Osteoblast (primary cell): ENCODE measurements around the gene SPATS2L. TPM values are rescaled to one million over a fixed set of nuclear protein-coding genes. Genes with fewer than 3 reads are reported as not detected.

Experiments used
- DNase-seq: peaks from one replicate; pipeline ENCODE4 v3.0.0; 2011; ENCODE audit warnings: low spot score, mixed read lengths; ENCODE audit not compliant: insufficient read length; ENCODE audit errors: missing footprints
- H2AFZ ChIP-seq: 2 replicates; pipeline ENCODE4 v1.6.0; 2011; ENCODE audit warnings: mild to moderate bottlenecking, low read length
- H3K27ac ChIP-seq: 2 replicates; pipeline ENCODE4 v1.5.1; 2011; ENCODE audit warnings: mild to moderate bottlenecking, low read depth, low read length, moderate library complexity
- H3K27me3 ChIP-seq: 2 replicates; pipeline ENCODE4 v1.6.0; 2012; ENCODE audit warnings: mild to moderate bottlenecking, control low read depth, inconsistent platforms, low read length, moderate library complexity; ENCODE audit not compliant: insufficient read depth
- H3K36me3 ChIP-seq: 2 replicates; pipeline ENCODE4 v1.5.1; 2011; ENCODE audit warnings: mild to moderate bottlenecking, low read length, control low read depth, moderate library complexity; ENCODE audit not compliant: insufficient read depth
- H3K4me1 ChIP-seq: 2 replicates; pipeline ENCODE4 v1.5.1; 2011; ENCODE audit warnings: mild to moderate bottlenecking, low read length, control low read depth, moderate library complexity; ENCODE audit not compliant: insufficient read depth
- H3K4me2 ChIP-seq: 2 replicates; pipeline ENCODE4 v1.6.0; 2011; ENCODE audit warnings: mild to moderate bottlenecking, low read length; ENCODE audit not compliant: insufficient read depth
- H3K4me3 ChIP-seq: fragments of 200-600 bp; sonication (generic); 3 replicates; pipeline ENCODE4 v1.5.1; 2012; ENCODE audit warnings: mild to moderate bottlenecking, low read length, inconsistent platforms; ENCODE audit not compliant: insufficient read depth
- H3K79me2 ChIP-seq: 2 replicates; pipeline ENCODE4 v1.6.0; 2012; ENCODE audit warnings: mild to moderate bottlenecking, low read length, control low read depth, inconsistent platforms; ENCODE audit not compliant: insufficient read depth
- H3K9me3 ChIP-seq: 2 replicates; pipeline ENCODE4 v1.5.1; 2011; ENCODE audit warnings: low read depth, low read length, control low read depth
- H4K20me1 ChIP-seq: 2 replicates; pipeline ENCODE4 v1.6.0; 2012; ENCODE audit warnings: mild to moderate bottlenecking, low read length, control low read depth; ENCODE audit not compliant: insufficient read depth
- CTCF ChIP-seq: IDR thresholded peaks from 2 replicates; pipeline ENCODE4 v1.5.1; 2011; ENCODE audit warnings: mild to moderate bottlenecking, low read depth, low read length, moderate library complexity; ENCODE audit errors: extremely low read depth
- total RNA-seq: library from RNA; depleted of rRNA; stranded (reverse); fragments of >200 nt; gene quantifications from 2 replicates; pipeline ENCODE4 v1.2.3, GENCODE V29; 2012

SPATS2L gene
- total RNA-seq, 1 donor, result 74.6 TPM

GRCh38 chr2:200318940-200319435 lies 12.5 kb downstream of the SPATS2L start:
- H3K4me3 ChIP-seq, result no peak overlapping the region
- peaks cover 46% of the 10 kb centered on the region for H3K4me1 ChIP-seq
- peaks cover 92% of the 10 kb centered on the region for H3K79me2 ChIP-seq
- no peaks in the 10 kb centered on the region for H3K27me3 ChIP-seq
- H3K9me3 ChIP-seq, result no peaks in the 10 kb centered on the region
- no peaks in the 10 kb centered on the region for H3K36me3 ChIP-seq
- peak overlapping the region; percentile 71 for H3K27ac ChIP-seq
- H3K4me2 ChIP-seq, result no peak overlapping the region
- peaks cover 10% of the 10 kb centered on the region for H4K20me1 ChIP-seq
- no peak for TF ChIP-seq CTCF
- H2AFZ ChIP-seq, result no peak overlapping the region
- DNase-seq, result no peak

GRCh38 chr2:200319548-200320337 lies 13.2 kb downstream of the SPATS2L start:
- no peak overlapping the region for H3K4me3 ChIP-seq
- peaks cover 10% of the 10 kb centered on the region for H4K20me1 ChIP-seq
- no peaks in the 10 kb centered on the region for H3K36me3 ChIP-seq
- no peaks in the 10 kb centered on the region for H3K9me3 ChIP-seq
- DNase-seq, result no peak
- H3K27ac ChIP-seq, result peak overlapping the region; percentile 71
- peaks cover 46% of the 10 kb centered on the region for H3K4me1 ChIP-seq
- H2AFZ ChIP-seq, result no peak overlapping the region
- H3K79me2 ChIP-seq, result peaks cover 94% of the 10 kb centered on the region
- peak overlapping the region; percentile 13 for H3K4me2 ChIP-seq
- TF ChIP-seq CTCF, result no peak
- H3K27me3 ChIP-seq, result no peaks in the 10 kb centered on the region

- Histone ChIP-seq H3K9me3 (no peaks in the 10 kb centered on the region), H3K27ac (peak overlapping the region; percentile 71)
These were observed 13.9 kb downstream of the SPATS2L start for GRCh38 chr2:200320344-200320743.

More at GRCh38 chr2:200320344-200320743, 13.9 kb downstream of the SPATS2L start:
- no peak overlapping the region for H3K4me3 ChIP-seq
- peaks cover 95% of the 10 kb centered on the region for H3K79me2 ChIP-seq
- TF ChIP-seq CTCF, result no peak
- no peak overlapping the region for H2AFZ ChIP-seq
- H3K36me3 ChIP-seq, result no peaks in the 10 kb centered on the region
- no peak for DNase-seq
- H3K4me1 ChIP-seq, result peaks cover 40% of the 10 kb centered on the region
- peaks cover 5% of the 10 kb centered on the region for H4K20me1 ChIP-seq
- no peaks in the 10 kb centered on the region for H3K27me3 ChIP-seq
- peak overlapping the region; percentile 29 for H3K4me2 ChIP-seq
